GM21576 (cell line): ENCODE results near the gene HVCN1.
A peak's percentile ranks its signal among the peaks of the same experiment; 100 is the strongest.
"Not testable (repeated sequence)": the region's sequence is repeated elsewhere in the genome, so short reads cannot be mapped to it uniquely, and the experiment has no call there.

Experiments
- ATAC-seq: cut with Tn5 transposase; IDR thresholded peaks from one replicate; pipeline ENCODE4 v1.9.1; 2021; ENCODE audit warnings: mild to moderate bottlenecking, moderate library complexity; ENCODE audit not compliant: unreplicated experiment

Gene HVCN1

DNA sequence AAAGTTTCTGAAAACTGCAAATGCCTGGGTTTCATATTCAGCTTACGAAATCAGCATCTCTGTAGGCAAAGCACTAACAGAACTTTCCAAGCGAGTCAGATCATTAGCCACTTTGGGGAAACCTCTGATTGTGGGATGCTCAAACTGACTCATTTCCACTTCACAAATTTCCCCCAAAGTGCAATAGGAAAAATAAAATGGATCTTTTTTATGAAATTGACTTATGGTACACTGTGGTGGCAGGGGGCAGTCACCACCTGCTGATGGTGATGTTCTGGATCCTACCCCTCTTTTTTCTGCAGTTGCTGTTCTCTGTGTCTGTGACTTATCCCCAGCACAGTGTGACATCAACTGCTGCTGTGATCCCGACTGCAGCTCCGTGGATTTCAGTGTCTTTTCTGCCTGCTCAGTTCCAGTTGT lies 69.4 kb downstream of the HVCN1 start:
- no peak for ATAC-seq

DNA sequence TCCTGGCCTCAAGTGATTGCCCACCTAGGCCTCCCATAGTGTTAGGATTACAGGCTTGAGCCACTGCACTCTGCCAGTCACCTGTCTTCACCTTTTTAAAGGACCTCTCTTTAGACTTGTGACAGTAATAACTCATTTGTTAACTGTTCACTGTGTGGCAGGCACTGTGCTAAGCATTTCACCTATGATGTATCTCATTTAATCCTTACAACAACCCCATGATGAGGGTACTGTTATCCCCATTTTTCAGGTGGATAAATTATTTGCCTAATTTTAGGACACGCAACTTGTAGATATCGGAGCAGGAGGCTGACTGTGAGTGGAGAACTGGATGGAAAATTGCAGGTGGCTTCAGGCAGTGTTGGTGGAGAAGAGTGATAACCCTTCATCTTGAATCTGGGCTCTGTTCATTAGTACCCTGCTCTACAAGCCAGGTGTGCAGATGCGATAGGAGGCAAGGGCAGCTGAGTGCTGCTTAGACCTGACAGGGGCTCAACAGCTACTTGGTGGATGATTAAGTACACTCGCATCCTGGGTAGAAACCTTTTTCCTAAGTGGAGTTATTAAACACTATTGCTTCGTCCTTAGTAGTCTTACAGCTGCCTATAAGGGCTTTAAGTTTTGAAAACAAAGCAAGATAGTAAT lies 72.3 kb downstream of the HVCN1 start:
- no peak for ATAC-seq

DNA sequence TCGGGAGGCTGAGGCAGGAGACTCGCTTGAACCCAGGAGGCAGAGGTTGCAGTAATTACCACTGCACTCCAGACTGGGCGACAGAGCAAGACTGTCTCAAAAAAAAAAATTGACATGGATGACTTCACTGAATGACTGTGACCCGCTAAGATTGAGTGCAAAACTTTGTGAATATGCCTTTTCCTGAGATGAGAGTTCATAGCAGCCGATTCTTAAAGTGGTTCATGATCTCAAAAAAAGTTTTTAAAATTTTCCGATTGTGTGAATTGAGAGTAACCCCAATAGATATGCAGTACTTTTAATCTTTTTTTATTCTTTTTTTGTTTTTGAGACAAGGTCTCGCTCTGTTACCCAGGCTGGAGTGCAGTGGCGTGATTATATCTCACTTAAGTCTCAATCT lies 73.7 kb downstream of the HVCN1 start:
- ATAC-seq = no peak

DNA sequence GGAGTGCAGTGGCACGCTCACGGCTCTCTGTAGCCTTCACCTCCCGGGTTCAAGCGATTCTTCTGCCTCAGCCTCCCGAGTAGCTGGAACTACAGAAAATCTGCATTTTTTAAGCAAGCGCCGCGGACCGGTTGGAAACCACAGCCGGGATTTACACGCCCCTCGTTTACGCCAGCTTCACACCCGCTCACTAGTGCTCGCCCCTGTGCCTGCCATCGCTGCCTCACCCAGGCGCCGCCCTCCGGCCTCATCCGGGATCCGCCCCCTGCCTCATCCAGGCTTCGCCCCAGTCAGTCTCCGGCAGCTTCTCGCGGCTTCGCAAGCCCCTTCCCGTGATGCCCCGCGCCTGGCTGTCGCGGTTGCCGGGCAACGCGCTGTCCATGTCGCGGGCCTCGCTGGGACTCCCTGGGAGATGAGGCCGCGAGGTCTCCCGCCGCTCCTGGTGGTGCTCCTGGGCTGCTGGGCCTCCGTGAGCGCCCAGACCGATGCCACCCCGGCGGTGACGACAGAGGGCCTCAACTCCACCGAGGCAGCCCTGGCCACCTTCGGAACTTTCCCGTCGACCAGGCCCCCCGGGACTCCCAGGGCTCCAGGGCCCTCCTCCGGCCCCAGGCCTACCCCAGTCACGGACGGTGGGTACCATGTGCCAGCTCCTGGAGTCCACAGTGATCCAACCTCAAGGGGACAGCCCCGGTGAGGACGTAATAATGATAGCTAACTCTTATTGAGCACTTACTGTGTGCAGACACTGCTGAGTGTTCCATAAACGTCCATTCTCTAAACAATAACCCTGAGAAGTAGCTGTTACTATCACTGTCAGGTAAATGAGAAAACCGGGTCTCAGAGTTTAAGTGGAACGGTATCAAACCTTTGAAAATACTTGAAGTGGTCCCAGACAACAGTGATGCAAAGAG lies 74.9 kb downstream of the HVCN1 start, which contains the start of gene TCTN1:
TCTN1 (plus strand) TSS at position 359 of the 914 bp plus-strand sequence; CDS start at position 413, 54 bp downstream.
- peak; percentile 82 for ATAC-seq

DNA sequence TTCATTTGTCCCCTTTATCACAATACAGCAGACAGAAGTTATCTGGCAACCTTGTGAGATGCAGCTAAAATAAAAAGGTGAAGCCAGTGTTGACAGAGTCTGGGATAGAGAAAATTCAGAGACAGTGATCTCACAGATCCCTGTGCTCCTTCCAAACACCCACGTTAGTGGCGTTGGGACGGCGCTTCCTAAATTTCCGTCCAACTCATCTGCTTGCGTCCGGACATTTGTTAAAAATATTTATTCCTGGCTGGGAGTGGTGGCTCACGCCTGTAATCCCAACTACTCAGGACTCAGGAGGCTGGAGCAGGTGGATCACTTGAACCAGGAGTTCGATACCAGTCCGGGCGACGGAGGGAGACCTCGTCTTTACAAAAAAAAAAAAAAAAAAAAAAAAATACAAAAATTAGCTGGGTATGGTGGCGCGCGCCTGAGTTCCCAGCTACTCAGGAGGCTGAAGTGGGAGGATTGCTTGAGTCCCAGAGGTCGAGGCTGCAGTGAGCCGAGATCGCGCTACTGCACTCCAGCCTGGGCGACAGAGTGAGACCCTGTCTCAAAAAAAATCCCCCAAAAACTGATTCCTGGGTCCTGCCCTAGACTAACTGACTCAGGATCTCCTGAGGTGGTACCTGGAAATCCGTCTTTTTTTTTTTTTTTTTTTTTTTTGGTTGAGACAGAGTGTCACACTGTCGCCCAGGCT lies 75.7 kb downstream of the HVCN1 start:
- no peak for ATAC-seq

DNA sequence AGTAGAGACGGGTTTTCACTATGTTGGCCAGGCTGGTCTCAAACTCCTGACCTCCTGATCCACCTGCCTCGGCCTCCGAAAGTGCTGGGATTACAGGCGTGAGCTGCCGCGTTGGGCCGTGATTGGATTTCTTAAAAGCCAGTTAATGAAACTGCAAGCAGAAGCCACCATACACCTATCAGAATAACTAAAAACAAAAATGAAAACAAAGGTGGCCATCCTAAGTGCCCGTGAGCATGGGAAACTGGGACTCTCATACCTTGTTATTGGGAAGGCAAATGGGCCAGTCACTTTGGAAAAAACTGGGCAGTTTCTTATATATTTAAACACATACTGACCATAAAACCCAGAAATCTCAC lies 82.7 kb downstream of the HVCN1 start:
- no peak for ATAC-seq

DNA sequence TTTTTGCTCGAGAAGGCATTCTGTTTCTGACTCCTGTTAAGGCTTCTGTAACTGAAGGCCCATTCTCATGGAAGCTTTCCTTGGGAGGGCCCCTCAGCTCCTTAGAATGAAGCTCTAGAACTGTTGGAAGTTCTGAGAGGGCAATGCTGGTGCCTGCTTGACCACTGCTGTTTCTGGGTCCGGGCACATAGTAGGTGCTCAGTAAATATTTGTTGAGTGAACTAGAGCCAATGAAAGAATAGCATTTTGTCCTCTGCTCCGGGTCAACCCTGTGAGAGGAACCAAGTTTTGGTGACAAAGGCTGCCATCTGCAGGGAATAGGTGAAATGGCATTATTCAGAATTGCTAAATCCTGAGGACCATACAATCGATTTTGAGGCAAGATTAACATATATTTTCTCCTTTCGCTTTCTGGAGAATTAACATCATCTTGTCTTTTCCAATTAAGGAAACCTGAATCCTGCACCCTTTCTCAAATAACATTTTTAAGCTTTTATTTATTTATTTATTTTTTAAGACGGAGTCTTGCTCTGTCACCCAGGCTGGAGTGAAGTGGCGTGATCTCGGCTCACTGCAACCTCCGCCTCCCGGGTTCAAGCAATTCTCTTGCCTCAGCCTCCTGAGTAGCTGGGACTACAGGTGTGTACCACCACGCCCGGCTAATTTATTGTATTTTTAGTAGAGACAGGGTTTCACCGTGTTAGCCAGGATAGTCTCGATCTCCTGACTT lies 86.7 kb downstream of the HVCN1 start:
- not testable (repeated sequence) for ATAC-seq

DNA sequence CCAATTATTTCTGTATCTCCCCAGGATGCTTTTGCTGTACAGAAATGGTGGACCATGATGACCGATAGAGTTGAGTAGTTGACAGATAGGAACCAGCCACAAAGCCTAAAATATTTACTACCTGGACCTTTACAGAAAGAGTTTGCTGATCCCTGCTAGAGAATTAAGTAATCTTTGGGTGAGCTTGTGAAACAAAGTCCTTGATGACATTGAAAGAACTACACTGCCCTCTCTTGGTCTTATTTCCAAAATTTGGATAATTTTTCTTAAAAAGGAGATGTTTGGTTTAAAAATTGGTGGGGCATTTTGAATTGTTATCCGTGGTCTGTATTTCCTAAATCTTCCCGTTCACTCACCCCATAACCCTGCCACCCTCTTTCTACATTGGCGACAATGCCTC lies 88.7 kb downstream of the HVCN1 start:
- no peak for ATAC-seq

DNA sequence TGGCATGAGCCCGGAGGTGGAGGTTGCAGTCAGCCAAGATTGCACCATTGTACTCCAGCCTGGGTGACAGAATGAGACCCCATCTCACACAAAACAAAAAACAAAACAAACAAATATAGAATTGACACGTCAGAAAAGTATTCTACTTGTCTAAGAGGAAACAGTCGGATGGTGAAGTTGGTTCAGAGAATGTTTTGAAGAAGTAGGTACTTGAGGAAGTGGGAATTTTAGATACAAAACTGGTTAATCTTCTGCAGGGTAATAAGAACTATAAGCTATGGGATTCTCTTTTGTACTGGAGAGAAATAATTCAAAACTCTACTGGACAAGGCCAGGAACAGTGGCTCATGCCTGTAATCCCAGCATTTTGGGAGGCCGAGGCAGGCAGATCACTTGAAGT lies 89.6 kb downstream of the HVCN1 start:
- ATAC-seq = no peak
